GM21737 (cell line): ENCODE measurements around the gene CRY2.

Experiments
- ATAC-seq: cut with Tn5 transposase; IDR thresholded peaks from one replicate; pipeline ENCODE4 v1.9.1; 2021; ENCODE audit warnings: mild to moderate bottlenecking, moderate library complexity; ENCODE audit not compliant: unreplicated experiment

CRY2 gene

GRCh38 chr11:45847911-45848316, 639 bp downstream of the CRY2 start:
- peak; percentile 13 for ATAC-seq

- ATAC-seq: no peak
Observed at GRCh38 chr11:45848654-45849081, 1.4 kb downstream of the CRY2 start.

- no peak for ATAC-seq
Observed at GRCh38 chr11:45850446-45850845, 3.2 kb downstream of the CRY2 start.

GRCh38 chr11:45851228-45851627, 4.0 kb downstream of the CRY2 start:
- ATAC-seq: no peak

- no peak for ATAC-seq
Observed at GRCh38 chr11:45852018-45852711, 4.9 kb downstream of the CRY2 start.

- no peak for ATAC-seq
Observed at GRCh38 chr11:45852712-45853101, 5.4 kb downstream of the CRY2 start.

GRCh38 chr11:45853332-45854219, 6.3 kb downstream of the CRY2 start:
- ATAC-seq: no peak

- ATAC-seq: no peak
Observed at GRCh38 chr11:45855308-45855707, 8.0 kb downstream of the CRY2 start.

- ATAC-seq: no peak
Observed at GRCh38 chr11:45856044-45856468, 8.8 kb downstream of the CRY2 start.

- ATAC-seq: no peak
Observed at GRCh38 chr11:45857961-45858474, 10.7 kb downstream of the CRY2 start.

- no peak for ATAC-seq
Observed at GRCh38 chr11:45858751-45859398, 11.6 kb downstream of the CRY2 start.

GRCh38 chr11:45859661-45860140, 12.4 kb downstream of the CRY2 start:
- no peak for ATAC-seq

GRCh38 chr11:45860348-45860747, 13.1 kb downstream of the CRY2 start:
- ATAC-seq: no peak

- no peak for ATAC-seq
Observed at GRCh38 chr11:45860764-45861510, 13.7 kb downstream of the CRY2 start.

- ATAC-seq: no peak
Observed at GRCh38 chr11:45864041-45864440, 16.8 kb downstream of the CRY2 start.

GRCh38 chr11:45869551-45869950, 22.3 kb downstream of the CRY2 start:
- ATAC-seq: no peak

GRCh38 chr11:45870706-45871105, 23.4 kb downstream of the CRY2 start:
- ATAC-seq: no peak

- ATAC-seq: no peak
Observed at GRCh38 chr11:45871638-45872037, 24.4 kb downstream of the CRY2 start.

- ATAC-seq: no peak
Observed at GRCh38 chr11:45872651-45873356, 25.5 kb downstream of the CRY2 start.

- no peak for ATAC-seq
Observed at GRCh38 chr11:45876401-45876800, 29.1 kb downstream of the CRY2 start.
